ENCODE data around the gene POLD2. TPM values are rescaled to one million over a fixed set of nuclear protein-coding genes. Genes with fewer than 3 reads are reported as not detected.

Gene POLD2
- total RNA-seq, 1 experiment from 2014 or later = 154 TPM

GRCh38 chr7:44153948-44154335 lies 30.6 kb upstream of the POLD2 start:
- Mint-ChIP-seq H3K4me1 (no peaks in the 10 kb centered on the region), H3K36me3 (no peaks in the 10 kb centered on the region), H3K27ac (no peak overlapping the region), H3K9me3 (no peaks in the 10 kb centered on the region), H3K27me3 (ENCODE audit: low read depth) (no peaks in the 10 kb centered on the region), H3K4me3 (no peak overlapping the region)
- ChIA-PET CTCF (interaction anchor here (0.9 to 1.5 kb wide), 5 partner anchors 9 to 87 kb away, joined by 3 to 7 read pairs (median 3); partner anchors contain the start of gene GCK), POLR2A (no interaction called here)
- ATAC-seq (no peak), DNase-seq (ENCODE audit: low spot score) (peak; percentile 5)
- TF ChIP-seq ZNF671 (CRISPR knock-in tag; IDR thresholded peaks at IDR 0.05) (no peak), ZNF121 (CRISPR knock-in tag; IDR thresholded peaks at IDR 0.05) (no peak), E2F1 (CRISPR knock-in tag; IDR thresholded peaks at IDR 0.05) (no peak), PREB (CRISPR knock-in tag; IDR thresholded peaks at IDR 0.05; ENCODE audit: borderline replicate concordance) (no peak), ZBTB43 (CRISPR knock-in tag; IDR thresholded peaks at IDR 0.05) (no peak), AR (CRISPR knock-in tag; IDR thresholded peaks at IDR 0.05) (no peak), JUN (CRISPR knock-in tag; IDR thresholded peaks at IDR 0.05) (no peak), ZMAT4 (CRISPR knock-in tag; IDR thresholded peaks at IDR 0.05) (no peak), ATF1 (CRISPR knock-in tag; IDR thresholded peaks at IDR 0.05) (no peak), E2F5 (CRISPR knock-in tag; IDR thresholded peaks at IDR 0.05) (no peak), ZNF425 (CRISPR knock-in tag; conservative IDR thresholded peaks at IDR 0.05) (no peak), ATF2 (CRISPR knock-in tag; IDR thresholded peaks at IDR 0.05; ENCODE audit: borderline replicate concordance, low read depth) (no peak), ATF6 (CRISPR knock-in tag; IDR thresholded peaks at IDR 0.05) (no peak), USF2 (CRISPR knock-in tag; IDR thresholded peaks at IDR 0.05) (no peak), NR1H2 (CRISPR knock-in tag; IDR thresholded peaks at IDR 0.05) (no peak), FOXP4 (CRISPR knock-in tag; IDR thresholded peaks at IDR 0.05) (no peak), ZNF219 (CRISPR knock-in tag; IDR thresholded peaks at IDR 0.05; ENCODE audit: borderline replicate concordance) (no peak), MLX (CRISPR knock-in tag; IDR thresholded peaks at IDR 0.05) (no peak), IRF2 (CRISPR knock-in tag; IDR thresholded peaks at IDR 0.05; ENCODE audit: borderline replicate concordance, low read depth) (no peak)

All from WTC11 (cell line).